ENCODE measurements around the gene GRIK1.

Gene GRIK1

GRCh38 chr21:29648710-29649240, 291.0 kb downstream of the GRIK1 start:
- TF ChIP-seq CTCF (IDR thresholded peaks at IDR 0.05), result no peak

GRCh38 chr21:29647353-29647781, 292.4 kb downstream of the GRIK1 start:
- TF ChIP-seq CTCF (IDR thresholded peaks at IDR 0.05), result no peak

GRCh38 chr21:29645666-29646553, 293.9 kb downstream of the GRIK1 start:
- TF ChIP-seq CTCF (IDR thresholded peaks at IDR 0.05), result no peak

- TF ChIP-seq CTCF (IDR thresholded peaks at IDR 0.05), result no peak
Measured at GRCh38 chr21:29643289-29643688, 296.5 kb downstream of the GRIK1 start.

- no peak for TF ChIP-seq CTCF (IDR thresholded peaks at IDR 0.05)
Measured at GRCh38 chr21:29642551-29643245, 297.1 kb downstream of the GRIK1 start.

GRCh38 chr21:29641635-29642550, 297.9 kb downstream of the GRIK1 start:
- no peak for TF ChIP-seq CTCF (IDR thresholded peaks at IDR 0.05)

Data from LNCAP (cell line).